DND-41 (cell line): ENCODE measurements around the gene POU6F1.

Experiments
- ATAC-seq: fragments of 200-7000 bp; cut with Tn5 transposase; 3 replicates; pipeline ENCODE4 v1.9.1; 2021; ENCODE audit warnings: low read depth; ENCODE audit not compliant: insufficient read depth
- DNase-seq: peaks from one replicate; pipeline ENCODE4 v3.0.0-alpha.2; 2020
- H2AFZ ChIP-seq: 2 replicates; pipeline ENCODE4 v1.6.0; 2012; ENCODE audit warnings: low read depth, low read length
- H3K27ac ChIP-seq: 2 replicates; pipeline ENCODE4 v1.5.1; 2012; ENCODE audit warnings: low read length, inconsistent platforms
- H3K27me3 ChIP-seq: fragments of 200-600 bp; sonication (generic); 2 replicates; pipeline ENCODE4 v1.6.0; 2012; ENCODE audit warnings: low read length, mild to moderate bottlenecking, inconsistent platforms; ENCODE audit not compliant: insufficient read depth, poor library complexity
- H3K36me3 ChIP-seq: 2 replicates; pipeline ENCODE4 v1.5.1; 2012; ENCODE audit warnings: low read length, inconsistent platforms; ENCODE audit not compliant: insufficient read depth
- H3K4me1 ChIP-seq: 2 replicates; pipeline ENCODE4 v1.5.1; 2012; ENCODE audit warnings: mild to moderate bottlenecking, low read length; ENCODE audit not compliant: insufficient read depth
- H3K4me2 ChIP-seq: 2 replicates; pipeline ENCODE4 v1.6.0; 2012; ENCODE audit warnings: mild to moderate bottlenecking, moderate library complexity, low read length, inconsistent platforms; ENCODE audit not compliant: insufficient read depth
- H3K4me3 ChIP-seq, 2 experiments: fragments of 200-600 bp in 1 of 2; shearing (Covaris generic) in 1 of 2; 2 replicates each; pipeline ENCODE4 v1.5.1; 2012 to 2016; ENCODE audit warnings: inconsistent platforms in 2 of 2, low read length in 2 of 2, mild to moderate bottlenecking in 2 of 2, low read depth in 1 of 2, moderate library complexity in 1 of 2
- H3K79me2 ChIP-seq: 2 replicates; pipeline ENCODE4 v1.6.0; 2012; ENCODE audit warnings: low read length, inconsistent platforms; ENCODE audit not compliant: insufficient read depth
- H3K9ac ChIP-seq: 2 replicates; pipeline ENCODE4 v1.6.0; 2012; ENCODE audit warnings: low read depth, mild to moderate bottlenecking, inconsistent platforms, low read length, moderate library complexity
- H3K9me3 ChIP-seq: 2 replicates; pipeline ENCODE4 v1.5.1; 2012; ENCODE audit warnings: low read length, moderate library complexity, mild to moderate bottlenecking, inconsistent platforms; ENCODE audit not compliant: insufficient read depth, severe bottlenecking
- H4K20me1 ChIP-seq: 2 replicates; pipeline ENCODE4 v1.6.0; 2012; ENCODE audit warnings: low read length; ENCODE audit not compliant: insufficient read depth
- CTCF ChIP-seq: IDR thresholded peaks from 2 replicates; pipeline ENCODE4 v1.5.1; 2012; ENCODE audit warnings: borderline replicate concordance, low read length, moderate library complexity, mild to moderate bottlenecking; ENCODE audit not compliant: poor library complexity, severe bottlenecking; ENCODE audit errors: extremely low read depth
- EZH2 ChIP-seq: IDR thresholded peaks from 3 replicates; pipeline ENCODE4 v1.6.1; 2012; ENCODE audit warnings: borderline replicate concordance, low read depth, mild to moderate bottlenecking, moderate library complexity, low read length, inconsistent platforms; ENCODE audit not compliant: severe bottlenecking

Gene POU6F1

GRCh38 chr12:51253276-51253675, 35.4 kb upstream of the POU6F1 start:
- no peak overlapping the region for H2AFZ ChIP-seq
- no peaks in the 10 kb centered on the region for H3K79me2 ChIP-seq
- H4K20me1 ChIP-seq = no peaks in the 10 kb centered on the region
- ATAC-seq (no peak), DNase-seq (no peak)
- H3K4me2 ChIP-seq = no peak overlapping the region
- no peaks in the 10 kb centered on the region for H3K27me3 ChIP-seq
- no peak overlapping the region for H3K4me3 ChIP-seq
- no peak overlapping the region for H3K27ac ChIP-seq
- H3K4me1 ChIP-seq = peaks cover 2% of the 10 kb centered on the region; the same call in 1 of the 2 replicates
- H3K36me3 ChIP-seq = peaks cover 7% of the 10 kb centered on the region; the same call in 1 of the 2 replicates
- TF ChIP-seq CTCF (no peak), EZH2 (no peak)
- H3K9ac ChIP-seq = no peak overlapping the region
- no peaks in the 10 kb centered on the region for H3K9me3 ChIP-seq

- Histone ChIP-seq H3K27me3 (no peaks in the 10 kb centered on the region), H3K79me2 (0 out of 2 replicates have a peak, but pooled peaks cover 2% of the 10 kb centered on the region), H3K4me2 (peak overlapping the region; percentile 45; the same call in 1 of the 2 replicates), H2AFZ (no peak overlapping the region), H4K20me1 (no peaks in the 10 kb centered on the region), H3K4me1 (peaks cover 29% of the 10 kb centered on the region), H3K9ac (peak overlapping the region; percentile 7; the same call in 1 of the 2 replicates), H3K27ac (peak overlapping the region; percentile 40), H3K9me3 (no peaks in the 10 kb centered on the region), H3K4me3 (no peak overlapping the region), H3K36me3 (peaks cover 35% of the 10 kb centered on the region)
- TF ChIP-seq CTCF (no peak), EZH2 (no peak)
- DNase-seq (no peak), ATAC-seq (no peak)
These were observed 29.8 kb upstream of the POU6F1 start for GRCh38 chr12:51247523-51248206.

- no peaks in the 10 kb centered on the region for H3K9me3 ChIP-seq
- no peaks in the 10 kb centered on the region for H4K20me1 ChIP-seq
- ATAC-seq (peak; percentile 93), DNase-seq (peak; percentile 72)
- peaks cover 3% of the 10 kb centered on the region for H3K79me2 ChIP-seq
- peak overlapping the region; percentile 6 for H2AFZ ChIP-seq
- TF ChIP-seq EZH2 (no peak), CTCF (peak; percentile 48)
- peak overlapping the region; percentile 18 for H3K9ac ChIP-seq
- H3K4me2 ChIP-seq = peak overlapping the region; percentile 45
- H3K36me3 ChIP-seq = peaks cover 47% of the 10 kb centered on the region
- H3K4me1 ChIP-seq = peaks cover 29% of the 10 kb centered on the region
- peak overlapping the region; percentile 63 for H3K27ac ChIP-seq
- H3K27me3 ChIP-seq = no peaks in the 10 kb centered on the region
- H3K4me3 ChIP-seq = peak overlapping the region in 1 of 2 experiments; percentile 17; a peak in 2 of 4 replicates
These were observed 28.5 kb upstream of the POU6F1 start for GRCh38 chr12:51246254-51246853.
